Fibroblast of upper back skin (primary cell): ENCODE results near the gene CLPTM1L.
"Not testable (repeated sequence)": the region's sequence is repeated elsewhere in the genome, so short reads cannot be mapped to it uniquely, and the experiment has no call there.

Experiments used
- DNase-seq: peaks from one replicate; pipeline ENCODE4 v3.0.0-alpha.2; 2013

CLPTM1L gene

GRCh38 chr5:1380011-1380817 lies 35.3 kb upstream of the CLPTM1L start:
- DNase-seq, result no peak

GRCh38 chr5:1378866-1379659 lies 34.2 kb upstream of the CLPTM1L start:
- DNase-seq, result no peak

- DNase-seq, result no peak
Measured at GRCh38 chr5:1378096-1378495, 33.2 kb upstream of the CLPTM1L start.

DNA sequence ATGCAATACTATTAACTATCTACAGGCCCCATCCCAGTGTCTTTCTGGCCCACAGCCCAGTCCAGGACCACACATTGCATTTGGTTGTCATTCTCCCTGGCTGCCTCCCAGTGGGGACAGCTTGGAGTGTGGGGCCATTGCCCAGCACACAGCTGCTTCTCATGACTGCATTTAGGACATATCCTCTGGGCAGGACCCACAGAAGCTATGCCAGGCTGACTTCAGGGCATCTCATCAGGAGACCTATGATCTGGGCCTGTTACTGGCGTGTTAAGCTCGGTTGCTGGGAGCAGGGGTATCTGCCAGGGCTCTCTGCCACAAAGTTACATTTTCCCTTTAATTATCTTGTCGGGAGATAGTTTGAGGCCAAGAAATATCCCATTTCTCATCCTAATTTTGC lies 32.1 kb upstream of the CLPTM1L start:
- no peak for DNase-seq

- DNase-seq, result no peak
Measured at GRCh38 chr5:1375871-1376810, 31.2 kb upstream of the CLPTM1L start.

GRCh38 chr5:1374679-1375055 lies 29.8 kb upstream of the CLPTM1L start:
- DNase-seq, result no peak

DNA sequence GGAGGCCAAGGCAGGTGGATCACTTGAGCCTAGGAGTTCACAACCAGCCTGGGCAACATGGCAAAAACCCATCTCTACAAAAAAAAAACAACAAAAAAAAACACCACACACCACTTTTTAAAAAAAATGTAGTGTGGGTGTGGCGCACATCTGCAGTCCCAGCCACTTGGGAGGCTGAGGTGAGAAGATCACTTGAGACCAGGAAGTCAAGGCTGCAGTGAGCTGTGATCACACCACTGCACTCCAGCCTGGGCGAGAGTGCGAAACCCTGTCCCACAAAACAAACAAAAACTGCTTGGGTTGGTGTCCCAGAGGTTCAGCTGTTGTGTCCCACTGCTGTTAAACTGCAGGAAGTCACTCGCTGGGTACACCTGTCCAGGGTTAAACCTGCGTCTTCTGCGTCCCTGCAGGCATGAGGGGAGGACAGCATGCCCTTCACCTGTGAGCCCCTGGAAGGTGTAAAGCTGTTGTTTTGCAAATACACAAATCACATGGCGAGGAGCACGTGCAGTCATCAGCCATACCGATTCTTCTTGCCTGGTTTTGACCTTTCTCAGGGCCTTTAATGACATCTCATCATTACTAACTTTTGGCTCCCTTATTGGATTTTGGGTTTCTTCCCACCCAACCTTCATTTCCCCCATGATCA lies 29.3 kb upstream of the CLPTM1L start:
- no peak for DNase-seq

GRCh38 chr5:1371972-1372342 lies 27.1 kb upstream of the CLPTM1L start:
- DNase-seq, result not testable (repeated sequence)

- DNase-seq, result no peak
Measured at GRCh38 chr5:1371218-1371971, 26.5 kb upstream of the CLPTM1L start.

DNA sequence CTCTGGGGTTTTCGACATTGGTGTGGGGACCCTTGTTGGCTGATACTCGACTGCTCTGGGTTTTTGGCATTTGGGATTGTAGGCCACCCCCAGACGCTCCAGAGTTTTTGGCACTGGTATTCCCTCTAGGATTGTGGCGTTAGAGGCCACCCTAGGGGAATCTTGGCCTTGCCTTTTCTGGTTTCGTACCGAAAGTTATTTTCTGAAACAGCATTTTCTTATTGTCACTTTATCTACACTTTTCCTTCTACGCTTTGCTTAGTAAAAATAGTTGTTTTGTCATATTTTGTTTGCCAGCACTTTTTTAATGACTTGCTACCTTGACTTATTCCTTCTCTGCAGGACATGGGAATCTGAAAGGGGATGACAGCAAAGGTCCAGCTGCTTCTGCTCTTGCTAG lies 25.1 kb upstream of the CLPTM1L start:
- no peak for DNase-seq

GRCh38 chr5:1368756-1369155 lies 23.9 kb upstream of the CLPTM1L start:
- DNase-seq, result no peak

DNA sequence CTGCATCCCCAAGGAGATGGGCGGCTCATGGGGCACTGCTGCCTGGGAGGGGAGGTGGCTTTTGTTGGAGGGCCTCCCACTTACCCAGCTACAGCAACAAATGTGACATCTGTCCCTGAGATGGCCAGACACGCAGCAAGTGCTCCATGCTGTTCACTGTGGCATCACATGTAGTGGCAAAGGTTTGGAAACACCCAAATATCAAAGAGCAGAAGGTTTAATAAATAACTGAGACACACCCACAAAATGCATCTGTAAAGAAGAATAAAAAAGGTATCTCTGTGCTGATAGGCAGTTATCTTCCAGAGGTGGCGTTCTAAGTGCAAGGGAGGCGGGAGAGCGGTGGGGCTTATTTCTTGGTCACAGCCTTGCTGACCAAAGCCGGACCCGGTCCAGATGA lies 23.3 kb upstream of the CLPTM1L start:
- no peak for DNase-seq

GRCh38 chr5:1367149-1367548 lies 22.2 kb upstream of the CLPTM1L start:
- no peak for DNase-seq

- no peak for DNase-seq
Measured at GRCh38 chr5:1366514-1366913, 21.6 kb upstream of the CLPTM1L start.

GRCh38 chr5:1364211-1364610 lies 19.3 kb upstream of the CLPTM1L start:
- no peak for DNase-seq

- no peak for DNase-seq
Measured at GRCh38 chr5:1363581-1363980, 18.7 kb upstream of the CLPTM1L start.

GRCh38 chr5:1363160-1363559 lies 18.3 kb upstream of the CLPTM1L start:
- DNase-seq, result no peak

GRCh38 chr5:1362242-1363015 lies 17.5 kb upstream of the CLPTM1L start:
- no peak for DNase-seq

- DNase-seq, result no peak
Measured at GRCh38 chr5:1360861-1361260, 16.0 kb upstream of the CLPTM1L start.

DNA sequence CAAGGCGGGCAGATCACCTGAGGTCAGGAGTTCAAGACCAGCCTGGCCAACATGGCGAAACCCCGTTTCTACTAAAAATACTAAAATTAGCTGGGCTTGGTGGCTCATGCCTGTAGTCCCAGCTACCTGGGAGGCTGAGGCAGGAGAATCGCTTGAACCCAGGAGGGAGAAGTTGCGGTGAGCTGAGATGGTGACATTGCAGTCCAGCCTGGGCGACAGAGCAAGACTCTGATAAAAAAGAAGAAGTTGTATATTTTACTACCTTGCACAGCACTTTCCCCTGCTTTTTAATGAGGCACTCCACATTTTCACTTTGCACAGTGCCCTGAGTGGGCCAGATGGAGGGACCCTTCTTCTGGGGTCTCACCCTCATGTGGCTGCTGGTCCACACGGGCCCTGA lies 15.5 kb upstream of the CLPTM1L start:
- DNase-seq, result not testable (repeated sequence)

- no peak for DNase-seq
Measured at GRCh38 chr5:1359713-1360112, 14.8 kb upstream of the CLPTM1L start.
